ENCODE measurements around the gene TRMT44. TPM values are rescaled to one million over a fixed set of nuclear protein-coding genes. Genes with fewer than 3 reads are reported as not detected.

Gene TRMT44
- polyA plus RNA-seq, 1 donor (not counting 4 experiments of a cell fraction or from before 2014, with no cell fraction given), result 8.8 TPM

DNA sequence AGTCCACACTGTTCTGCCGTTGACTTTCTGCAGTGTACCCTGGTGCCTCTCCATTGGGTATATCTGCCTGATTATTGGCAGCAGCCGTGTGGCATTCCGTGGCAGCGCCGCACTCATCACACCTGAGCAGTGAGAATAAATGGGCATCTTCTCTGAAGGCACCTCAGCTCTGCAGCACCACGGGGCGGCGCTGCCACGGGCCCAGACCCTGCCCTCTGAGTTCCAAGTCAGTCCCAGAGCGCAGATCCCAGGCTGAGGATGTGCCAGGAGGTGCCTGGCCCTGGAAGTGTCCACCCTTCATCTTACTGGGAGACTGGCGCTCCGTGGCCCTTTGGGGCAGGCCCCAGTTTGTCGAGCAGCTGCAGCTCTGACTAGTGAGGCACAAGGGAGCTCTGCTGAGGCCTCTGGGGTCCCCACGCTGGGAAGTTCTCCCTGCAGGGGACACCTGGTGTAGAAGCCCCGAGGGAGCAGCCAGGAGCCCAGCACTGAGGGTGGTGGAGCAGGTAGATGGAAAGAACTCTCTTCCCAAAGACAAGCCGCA, 36.6 kb downstream of the TRMT44 start:
- dilution Hi-C loops (cut with MboI; ENCODE audit: extremely low pct_ligation_motif_present, low sequenced_read_pairs), result no loop called here
- Histone ChIP-seq H3K9me1 (ENCODE audit: control insufficient read depth, extremely low read depth, insufficient read depth, low read length) (no peaks in the 10 kb centered on the region), H3K4me3 (ENCODE audit: control insufficient read depth in 2 of 3, extremely low read depth in 1 of 3, insufficient read depth in 2 of 3, low read depth in 1 of 3, low read length in 3 of 3) (no peak overlapping the region), H3K4me1 (ENCODE audit: control insufficient read depth, extremely low read depth, insufficient read depth, low read length) (no peaks in the 10 kb centered on the region), H3K9ac (ENCODE audit: control insufficient read depth, extremely low read depth, insufficient read depth, low read length) (no peak overlapping the region), H2AFZ (ENCODE audit: control insufficient read depth, low read length) (no peak overlapping the region), H3K9me3 (ENCODE audit: control insufficient read depth, low read depth, low read length) (no peaks in the 10 kb centered on the region), H3K79me2 (ENCODE audit: control insufficient read depth, insufficient read depth, low read length) (no peaks in the 10 kb centered on the region), H3K27me3 (ENCODE audit: control insufficient read depth, extremely low read depth, insufficient read depth, low read length) (no peaks in the 10 kb centered on the region), H4K20me1 (ENCODE audit: control insufficient read depth, extremely low read depth, insufficient read depth, low read length) (no peaks in the 10 kb centered on the region), H3K36me3 (ENCODE audit: control insufficient read depth in 2 of 2, extremely low read depth in 1 of 2, insufficient read depth in 2 of 2, low read length in 2 of 2) (peaks cover 0 to 21% of the 10 kb centered on the region in 2 experiments), H3K4me2 (ENCODE audit: control insufficient read depth, extremely low read depth, insufficient read depth, low read depth, low read length) (no peak overlapping the region), H3K27ac (ENCODE audit: control insufficient read depth, insufficient read depth, low read length) (no peak overlapping the region)
- FAIRE-seq (no peak), DNase-seq (ENCODE audit: low read depth, low spot score) (no peak)
- TF ChIP-seq, protein P1, sequence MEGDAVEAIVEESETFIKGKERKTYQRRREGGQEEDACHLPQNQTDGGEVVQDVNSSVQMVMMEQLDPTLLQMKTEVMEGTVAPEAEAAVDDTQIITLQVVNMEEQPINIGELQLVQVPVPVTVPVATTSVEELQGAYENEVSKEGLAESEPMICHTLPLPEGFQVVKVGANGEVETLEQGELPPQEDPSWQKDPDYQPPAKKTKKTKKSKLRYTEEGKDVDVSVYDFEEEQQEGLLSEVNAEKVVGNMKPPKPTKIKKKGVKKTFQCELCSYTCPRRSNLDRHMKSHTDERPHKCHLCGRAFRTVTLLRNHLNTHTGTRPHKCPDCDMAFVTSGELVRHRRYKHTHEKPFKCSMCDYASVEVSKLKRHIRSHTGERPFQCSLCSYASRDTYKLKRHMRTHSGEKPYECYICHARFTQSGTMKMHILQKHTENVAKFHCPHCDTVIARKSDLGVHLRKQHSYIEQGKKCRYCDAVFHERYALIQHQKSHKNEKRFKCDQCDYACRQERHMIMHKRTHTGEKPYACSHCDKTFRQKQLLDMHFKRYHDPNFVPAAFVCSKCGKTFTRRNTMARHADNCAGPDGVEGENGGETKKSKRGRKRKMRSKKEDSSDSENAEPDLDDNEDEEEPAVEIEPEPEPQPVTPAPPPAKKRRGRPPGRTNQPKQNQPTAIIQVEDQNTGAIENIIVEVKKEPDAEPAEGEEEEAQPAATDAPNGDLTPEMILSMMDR (optimal IDR thresholded peaks at IDR 0.05 in 1 of 3, IDR thresholded peaks at IDR 0.05 in 1 of 3, conservative IDR thresholded peaks at IDR 0.05 in 1 of 3; ENCODE audit: extremely low read depth in 1 of 3, insufficient read depth in 2 of 3, low read length in 3 of 3), result no peak
- no peak for TF ChIP-seq EZH2 (IDR thresholded peaks at IDR 0.05; ENCODE audit: low read length)

DNA sequence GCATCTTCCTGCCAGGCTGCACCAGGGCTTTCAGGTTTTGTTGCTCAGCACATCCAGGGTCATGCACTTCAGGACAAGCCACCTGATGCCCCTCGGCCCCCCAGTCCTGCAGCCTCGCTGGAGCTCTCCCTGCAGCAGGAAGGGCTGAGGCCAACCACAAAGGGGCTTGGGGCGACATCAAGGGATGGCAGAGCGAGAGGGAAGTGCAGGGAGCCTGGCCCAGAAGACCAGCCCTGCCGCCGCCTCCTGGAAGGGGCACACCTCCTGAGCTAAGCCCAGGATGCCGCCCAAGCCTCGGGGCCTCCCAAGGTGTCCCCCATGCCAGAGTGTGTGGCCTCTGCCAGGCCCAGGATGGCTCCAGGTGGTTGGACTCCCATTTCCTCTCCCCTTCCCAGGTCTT, 37.1 kb downstream of the TRMT44 start:
- TF ChIP-seq EZH2 (IDR thresholded peaks at IDR 0.05; ENCODE audit: low read length), result no peak
- TF ChIP-seq, protein P1 (optimal IDR thresholded peaks at IDR 0.05 in 1 of 3, IDR thresholded peaks at IDR 0.05 in 1 of 3, conservative IDR thresholded peaks at IDR 0.05 in 1 of 3; ENCODE audit: extremely low read depth in 1 of 3, insufficient read depth in 2 of 3, low read length in 3 of 3), result no peak
- H3K36me3 ChIP-seq (ENCODE audit: control insufficient read depth in 2 of 2, extremely low read depth in 1 of 2, insufficient read depth in 2 of 2, low read length in 2 of 2), result peaks cover 0 to 19% of the 10 kb centered on the region in 2 experiments
- no peaks in the 10 kb centered on the region for H3K9me3 ChIP-seq (ENCODE audit: control insufficient read depth, low read depth, low read length)

More for the DNA sequence above, 37.1 kb downstream of the TRMT44 start:
- Histone ChIP-seq H3K27ac (ENCODE audit: control insufficient read depth, insufficient read depth, low read length) (no peak overlapping the region), H3K79me2 (ENCODE audit: control insufficient read depth, insufficient read depth, low read length) (no peaks in the 10 kb centered on the region), H3K9me1 (ENCODE audit: control insufficient read depth, extremely low read depth, insufficient read depth, low read length) (no peaks in the 10 kb centered on the region), H3K9ac (ENCODE audit: control insufficient read depth, extremely low read depth, insufficient read depth, low read length) (no peak overlapping the region), H4K20me1 (ENCODE audit: control insufficient read depth, extremely low read depth, insufficient read depth, low read length) (no peaks in the 10 kb centered on the region), H3K4me2 (ENCODE audit: control insufficient read depth, extremely low read depth, insufficient read depth, low read depth, low read length) (no peak overlapping the region), H3K4me1 (ENCODE audit: control insufficient read depth, extremely low read depth, insufficient read depth, low read length) (no peaks in the 10 kb centered on the region), H3K4me3 (ENCODE audit: control insufficient read depth in 2 of 3, extremely low read depth in 1 of 3, insufficient read depth in 2 of 3, low read depth in 1 of 3, low read length in 3 of 3) (no peak overlapping the region), H2AFZ (ENCODE audit: control insufficient read depth, low read length) (no peak overlapping the region), H3K27me3 (ENCODE audit: control insufficient read depth, extremely low read depth, insufficient read depth, low read length) (no peaks in the 10 kb centered on the region)
- dilution Hi-C loops (cut with MboI; ENCODE audit: extremely low pct_ligation_motif_present, low sequenced_read_pairs), result no loop called here
- no peak for DNase-seq (ENCODE audit: low read depth, low spot score)
- FAIRE-seq, result no peak
